Psoas muscle (tissue), 8 donors: Measurements from ENCODE around the gene RUNX3. TPM values are rescaled to one million over a fixed set of nuclear protein-coding genes. Genes with fewer than 3 reads are reported as not detected.

Experiments
- ATAC-seq, 4 donors: fragments of 200-7000 bp; cut with Tn5 transposase; one replicate each; pipeline ENCODE4 v1.9.1; 2020; ENCODE audit warnings: moderate library complexity in 3 of 4, mild to moderate bottlenecking in 2 of 4
- DNase-seq, 2 donors: peaks; one replicate each; pipeline ENCODE4 v3.0.0-alpha.2; 2020
- H3K27ac ChIP-seq: fragments of 200-600 bp; one replicate; pipeline ENCODE4 v1.8.0; 2022
- H3K27me3 ChIP-seq, 3 donors: fragments of 200-600 bp in 1 of 3; one replicate each; pipeline versions ENCODE4 v1.6.1 to v1.8.0; 2013 to 2022; ENCODE audit warnings: low read length in 2 of 3, mild to moderate bottlenecking in 2 of 3, moderate library complexity in 1 of 3; ENCODE audit not compliant: insufficient read depth in 3 of 3
- H3K36me3 ChIP-seq, 2 donors: fragments of 200-600 bp in 1 of 2; one replicate each; pipeline versions ENCODE4 v1.6.1 to v1.8.0; 2013 to 2022; ENCODE audit warnings: low read depth in 1 of 2, mild to moderate bottlenecking in 1 of 2, moderate library complexity in 1 of 2; ENCODE audit not compliant: insufficient read depth in 1 of 2
- H3K4me1 ChIP-seq: fragments of 200-600 bp; one replicate; pipeline ENCODE4 v1.8.0; 2022
- H3K4me3 ChIP-seq: fragments of 200-600 bp; one replicate; pipeline ENCODE4 v1.8.0; 2022; ENCODE audit warnings: mild to moderate bottlenecking
- H3K9me3 ChIP-seq: fragments of 200-600 bp; one replicate; pipeline ENCODE4 v1.8.0; 2022
- WGBS, 3 donors: extraction: QIAGEN DNeasy Blood & Tissue Kit; methylation state at CpG; one replicate each; pipeline versions ENCODE4 v1.1.6 to v1.1.7; 2013; 5-methylcytosine and 5-hydroxymethylcytosine counted together
- intact Hi-C, 2 donors: fragments of 100-400 bp; cut with DNase I; formaldehyde crosslinking; loops; one replicate each; pipeline versions ENCODE4 v1.11.0 to v1.14.2; 2022
- polyA plus RNA-seq, 3 donors: library from polyadenylated mRNA; stranded (reverse); fragments of 200-250 nt; gene quantifications; one replicate each; pipeline ENCODE4 v1.2.3, GENCODE V29; 2013
- total RNA-seq, 4 donors: library from RNA; stranded (reverse); fragmentation: NEBNext Ultra II Directional in 2 of 4; extraction: Animal tissue kit (Norgen Biotek cat#: 25700) in 2 of 4; gene quantifications; one replicate each; pipeline versions ENCODE4 v1.2.1 to v1.2.4, GENCODE V29; 2021 to 2023
- TF ChIP-seq, protein P1 (sequence below): fragments of 200-600 bp; IDR thresholded peaks from one replicate; pipeline ENCODE4 v1.8.0; 2022; ENCODE audit warnings: antibody characterized with exemption
- donor health status: healthy with polysubstance abuse.
- donor health status: DM: no; HTN: no; CAD: no; lungs with moderate emphysema.
- donor health status: Bipolar disorder and iron deficiency.
- donor health status: healthy.
- donor health status: DM: yes; HTN: yes; CAD: no.
- donor health status: DM: no; HTN: no; CAD: no.
- donor health status: DM: no; HTN: no; CAD: no.
- donor health status: DM: yes; HTN: yes; CAD: no.

The RUNX3 gene
- total and polyA plus RNA-seq, 7 donors: 0.16 to 0.59 (median 0.28) TPM

DNA sequence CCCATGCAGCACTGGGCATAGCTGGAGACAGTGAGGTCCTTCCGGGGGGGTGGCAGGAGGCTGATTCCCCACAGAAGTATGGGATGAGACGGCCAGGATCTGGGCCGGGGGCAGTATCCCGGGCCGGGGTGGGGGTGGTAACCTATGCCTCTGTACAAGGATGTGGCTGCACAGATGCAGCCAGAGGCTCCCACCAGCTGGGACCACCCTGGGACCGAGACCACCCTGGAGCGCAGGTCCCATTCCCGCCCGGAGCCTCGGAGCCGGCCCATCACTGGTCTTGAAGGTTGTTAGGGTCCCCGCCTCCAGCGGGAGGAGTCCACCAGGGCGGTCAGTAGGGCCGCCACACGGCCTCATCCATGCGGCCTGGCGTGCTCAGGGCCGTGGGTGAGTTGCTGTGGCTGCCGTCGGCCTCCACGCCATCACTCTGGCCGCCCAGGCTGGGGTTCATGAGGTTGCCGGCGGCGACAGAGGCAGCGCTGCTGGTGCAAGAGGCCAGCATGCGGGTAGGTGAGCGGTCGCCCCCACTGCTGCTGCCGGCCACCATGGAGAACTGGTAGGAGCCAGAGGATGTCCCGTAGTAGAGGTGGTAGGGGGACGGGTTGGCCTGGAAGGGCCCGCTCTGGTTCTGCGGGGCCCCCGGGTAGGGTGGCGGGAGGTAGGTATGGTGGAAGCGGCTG, 28.1 kb downstream of the RUNX3 start:
- Histone ChIP-seq H3K27me3 (peaks cover 0 to 14% (median 5%) of the 10 kb centered on the region in 3 donors), H3K27ac (no peak overlapping the region), H3K4me3 (no peak overlapping the region), H3K36me3 (no peaks in the 10 kb centered on the region), H3K9me3 (no peaks in the 10 kb centered on the region), H3K4me1 (no peaks in the 10 kb centered on the region)
- TF ChIP-seq, protein P1, sequence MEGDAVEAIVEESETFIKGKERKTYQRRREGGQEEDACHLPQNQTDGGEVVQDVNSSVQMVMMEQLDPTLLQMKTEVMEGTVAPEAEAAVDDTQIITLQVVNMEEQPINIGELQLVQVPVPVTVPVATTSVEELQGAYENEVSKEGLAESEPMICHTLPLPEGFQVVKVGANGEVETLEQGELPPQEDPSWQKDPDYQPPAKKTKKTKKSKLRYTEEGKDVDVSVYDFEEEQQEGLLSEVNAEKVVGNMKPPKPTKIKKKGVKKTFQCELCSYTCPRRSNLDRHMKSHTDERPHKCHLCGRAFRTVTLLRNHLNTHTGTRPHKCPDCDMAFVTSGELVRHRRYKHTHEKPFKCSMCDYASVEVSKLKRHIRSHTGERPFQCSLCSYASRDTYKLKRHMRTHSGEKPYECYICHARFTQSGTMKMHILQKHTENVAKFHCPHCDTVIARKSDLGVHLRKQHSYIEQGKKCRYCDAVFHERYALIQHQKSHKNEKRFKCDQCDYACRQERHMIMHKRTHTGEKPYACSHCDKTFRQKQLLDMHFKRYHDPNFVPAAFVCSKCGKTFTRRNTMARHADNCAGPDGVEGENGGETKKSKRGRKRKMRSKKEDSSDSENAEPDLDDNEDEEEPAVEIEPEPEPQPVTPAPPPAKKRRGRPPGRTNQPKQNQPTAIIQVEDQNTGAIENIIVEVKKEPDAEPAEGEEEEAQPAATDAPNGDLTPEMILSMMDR: no peak
- 89 to 91% (median 91%) methylated on average over 32 to 38 of the region's 38 CpGs for WGBS, 3 donors
- DNase-seq (no peak), ATAC-seq (no peak)
- intact Hi-C loops: no loop called here

GRCh38 chr1:24900985-24901781, 28.9 kb downstream of the RUNX3 start:
- H3K36me3 ChIP-seq: no peaks in the 10 kb centered on the region
- ATAC-seq (no peak), DNase-seq (no peak)
- TF ChIP-seq, protein P1: no peak
- H3K4me3 ChIP-seq: no peak overlapping the region
- H3K4me1 ChIP-seq: no peaks in the 10 kb centered on the region
- H3K9me3 ChIP-seq: no peaks in the 10 kb centered on the region
- WGBS, 3 donors: 71 to 74% (median 72%) methylated on average over 12 of the region's 12 CpGs
- intact Hi-C loops: no loop called here
- H3K27ac ChIP-seq: no peak overlapping the region
- peaks cover 0 to 14% (median 5%) of the 10 kb centered on the region in 3 donors for H3K27me3 ChIP-seq

- ATAC-seq (no peak), DNase-seq (no peak)
- Histone ChIP-seq H3K9me3 (no peaks in the 10 kb centered on the region), H3K36me3 (no peaks in the 10 kb centered on the region), H3K27me3 (peaks cover 0 to 14% (median 5%) of the 10 kb centered on the region in 3 donors), H3K27ac (no peak overlapping the region), H3K4me1 (no peaks in the 10 kb centered on the region), H3K4me3 (no peak overlapping the region)
- intact Hi-C loops: no loop called here
- WGBS, 3 donors: 61 to 65% (median 64%) methylated on average over 9 of the region's 9 CpGs
- TF ChIP-seq, protein P1: no peak
Observed at GRCh38 chr1:24900486-24900849, 29.6 kb downstream of the RUNX3 start.

DNA sequence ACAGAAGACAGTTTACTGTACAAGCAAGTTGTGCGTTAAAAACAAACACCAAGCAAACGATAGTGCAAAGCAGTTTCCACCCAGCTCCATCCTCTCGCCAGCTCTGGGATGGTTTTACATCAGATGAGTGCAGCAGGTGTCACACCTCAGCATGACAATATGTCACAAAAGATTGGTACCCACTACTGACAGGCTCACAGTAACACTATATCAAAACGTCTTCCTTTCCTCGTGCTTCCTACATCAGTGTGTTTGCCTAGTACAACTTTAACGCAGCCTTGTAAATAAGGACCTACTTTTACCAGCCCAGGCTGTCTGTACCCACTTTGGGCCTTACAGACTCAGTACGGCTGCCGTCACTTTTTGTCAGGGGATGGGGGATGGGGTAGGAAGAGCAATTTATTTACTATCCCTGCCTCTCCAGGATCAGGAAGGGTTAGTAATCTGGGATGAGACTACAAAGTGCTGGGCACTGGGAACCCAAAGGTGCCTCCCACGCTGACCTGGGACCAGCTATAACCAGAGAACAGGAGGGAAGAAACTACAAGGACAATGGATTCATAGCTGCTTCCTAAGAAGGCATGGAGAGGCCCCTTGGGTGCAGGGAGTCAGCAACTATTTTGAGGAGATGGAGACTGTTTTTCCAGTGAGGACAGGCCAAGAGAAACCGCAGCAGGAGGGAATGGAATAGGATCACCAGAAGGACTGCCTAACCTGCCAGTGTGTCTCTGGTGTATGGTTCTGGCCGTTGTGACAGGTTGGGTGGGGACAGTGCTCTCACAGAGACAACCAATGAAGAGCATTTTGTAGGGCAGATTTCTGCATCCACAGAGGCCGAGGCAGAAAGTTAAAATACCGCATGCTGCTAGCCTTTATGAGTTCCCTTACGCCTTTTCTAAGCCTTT, 30.2 kb downstream of the RUNX3 start:
- H3K4me3 ChIP-seq: no peak overlapping the region
- no peaks in the 10 kb centered on the region for H3K9me3 ChIP-seq
- H3K27ac ChIP-seq: no peak overlapping the region
- TF ChIP-seq, protein P1: no peak
- DNase-seq (no peak), ATAC-seq (no peak)
- no peaks in the 10 kb centered on the region for H3K36me3 ChIP-seq
- peaks cover 0 to 14% (median 5%) of the 10 kb centered on the region in 3 donors for H3K27me3 ChIP-seq
- 72 to 77% (median 72%) methylated on average over 14 of the region's 14 CpGs for WGBS, 3 donors
- H3K4me1 ChIP-seq: no peaks in the 10 kb centered on the region
- intact Hi-C loops: loop anchor here in 1 of 2 donors (5.0 kb wide), 1 partner anchor 53 kb away; no protein-coding TSS in a partner anchor
